SIG-M5 (cell line): ENCODE measurements around the gene KDM6B.

Experiments used
- DNase-seq: peaks from one replicate; lab custom pipeline; 2025; lab: John Stamatoyannopoulos, UW

Gene KDM6B

GRCh38 chr17:7841396-7841914, 7.4 kb downstream of the KDM6B start:
- DNase-seq: no peak

- no peak for DNase-seq
Observed at GRCh38 chr17:7841915-7842379, 7.9 kb downstream of the KDM6B start.

- no peak for DNase-seq
Observed at GRCh38 chr17:7842380-7843256, 8.6 kb downstream of the KDM6B start.

GRCh38 chr17:7843257-7843535, 9.2 kb downstream of the KDM6B start:
- DNase-seq: no peak

- peak; percentile 42 for DNase-seq
Observed at GRCh38 chr17:7843536-7844291, 9.7 kb downstream of the KDM6B start.

- peak; percentile 77 for DNase-seq
Observed at GRCh38 chr17:7844292-7845154, 10.5 kb downstream of the KDM6B start.

- DNase-seq: no peak
Observed at GRCh38 chr17:7845359-7846062, 11.5 kb downstream of the KDM6B start.

GRCh38 chr17:7846063-7846735, 12.2 kb downstream of the KDM6B start:
- DNase-seq: no peak

GRCh38 chr17:7846765-7847661, 13.0 kb downstream of the KDM6B start:
- DNase-seq: no peak

- no peak for DNase-seq
Observed at GRCh38 chr17:7848131-7848579, 14.1 kb downstream of the KDM6B start.

- no peak for DNase-seq
Observed at GRCh38 chr17:7848739-7849129, 14.7 kb downstream of the KDM6B start.

- no peak for DNase-seq
Observed at GRCh38 chr17:7849130-7849750, 15.2 kb downstream of the KDM6B start.

- no peak for DNase-seq
Observed at GRCh38 chr17:7849751-7850504, 15.9 kb downstream of the KDM6B start.

GRCh38 chr17:7850701-7851437, 16.9 kb downstream of the KDM6B start:
- DNase-seq: no peak

GRCh38 chr17:7851438-7852261, 17.6 kb downstream of the KDM6B start:
- no peak for DNase-seq

- no peak for DNase-seq
Observed at GRCh38 chr17:7852262-7852670, 18.2 kb downstream of the KDM6B start.
